RWPE2 (cell line): ENCODE measurements around the gene PNPLA1.

Source experiments
- ATAC-seq: fragments of 200-7000 bp; cut with Tn5 transposase; 3 replicates; pipeline ENCODE4 v1.9.1; 2021; ENCODE audit warnings: low read depth
- DNase-seq: peaks from one replicate; pipeline ENCODE4 v3.0.0-alpha.2; 2020; ENCODE audit warnings: low spot score
- H3K27ac ChIP-seq: fragments of 450-650 bp; 2 replicates; pipeline ENCODE4 v1.5.1; 2017; ENCODE audit warnings: mild to moderate bottlenecking; ENCODE audit not compliant: poor library complexity, severe bottlenecking
- H3K27me3 ChIP-seq: fragments of 250-450 bp; sonication (Bioruptor Pico); 2 replicates; pipeline ENCODE4 v1.5.1; 2021; ENCODE audit warnings: mild to moderate bottlenecking, moderate library complexity; ENCODE audit not compliant: insufficient read depth, poor library complexity, severe bottlenecking
- H3K36me3 ChIP-seq: fragments of 250-450 bp; sonication (Bioruptor Pico); 2 replicates; pipeline ENCODE4 v1.5.1; 2020; ENCODE audit warnings: low read depth, mild to moderate bottlenecking, moderate library complexity
- H3K4me1 ChIP-seq: fragments of 250-450 bp; sonication (Bioruptor Pico); 2 replicates; pipeline ENCODE4 v1.5.1; 2021; ENCODE audit warnings: mild to moderate bottlenecking, moderate library complexity; ENCODE audit not compliant: insufficient read depth, poor library complexity, severe bottlenecking
- H3K4me3 ChIP-seq: fragments of 250-450 bp; sonication (Bioruptor Pico); 2 replicates; pipeline ENCODE4 v1.5.1; 2021; ENCODE audit warnings: mild to moderate bottlenecking, moderate library complexity; ENCODE audit not compliant: severe bottlenecking
- H3K9me3 ChIP-seq: fragments of 250-450 bp; sonication (Bioruptor Pico); 2 replicates; pipeline ENCODE4 v1.5.1; 2021; ENCODE audit warnings: mild to moderate bottlenecking, moderate library complexity; ENCODE audit not compliant: severe bottlenecking
- CTCF ChIP-seq: fragments of 450-650 bp; IDR thresholded peaks from one replicate; pipeline ENCODE4 v1.5.1; 2017; ENCODE audit warnings: mild to moderate bottlenecking, moderate library complexity; ENCODE audit not compliant: poor library complexity, severe bottlenecking

Gene PNPLA1

GRCh38 chr6:36286858-36287257 is 17.0 kb downstream of the PNPLA1 start:
- ATAC-seq (no peak), DNase-seq (no peak)
- Histone ChIP-seq H3K27ac (no peak overlapping the region), H3K9me3 (no peaks in the 10 kb centered on the region), H3K4me1 (peaks cover 20% of the 10 kb centered on the region), H3K4me3 (no peak overlapping the region), H3K27me3 (peaks cover 3% of the 10 kb centered on the region), H3K36me3 (no peaks in the 10 kb centered on the region)
- no peak for TF ChIP-seq CTCF

GRCh38 chr6:36289281-36289878 is 19.5 kb downstream of the PNPLA1 start:
- H3K4me3 ChIP-seq = no peak overlapping the region
- H3K36me3 ChIP-seq = no peaks in the 10 kb centered on the region
- ATAC-seq (peak; percentile 74), DNase-seq (no peak)
- TF ChIP-seq CTCF = no peak
- H3K27ac ChIP-seq = no peak overlapping the region
- no peaks in the 10 kb centered on the region for H3K9me3 ChIP-seq
- peaks cover 20% of the 10 kb centered on the region for H3K4me1 ChIP-seq
- H3K27me3 ChIP-seq = no peaks in the 10 kb centered on the region

GRCh38 chr6:36290668-36291620 is 21.1 kb downstream of the PNPLA1 start:
- no peak for DNase-seq
- Histone ChIP-seq H3K4me3 (no peak overlapping the region), H3K9me3 (no peaks in the 10 kb centered on the region), H3K27ac (no peak overlapping the region), H3K4me1 (peaks cover 20% of the 10 kb centered on the region), H3K27me3 (no peaks in the 10 kb centered on the region), H3K36me3 (no peaks in the 10 kb centered on the region)
- TF ChIP-seq CTCF = no peak
- 0 out of 3 replicates have a peak, but pooled peaks have one; percentile 25 for ATAC-seq

GRCh38 chr6:36292170-36292569 is 22.3 kb downstream of the PNPLA1 start:
- Histone ChIP-seq H3K4me1 (peaks cover 20% of the 10 kb centered on the region), H3K36me3 (no peaks in the 10 kb centered on the region), H3K27ac (no peak overlapping the region), H3K9me3 (no peaks in the 10 kb centered on the region), H3K27me3 (no peaks in the 10 kb centered on the region), H3K4me3 (no peak overlapping the region)
- DNase-seq (no peak), ATAC-seq (no peak)
- TF ChIP-seq CTCF = no peak
